Natural killer cell (primary cell): ENCODE data around the gene DENND1B. TPM values are rescaled to one million over a fixed set of nuclear protein-coding genes. Genes with fewer than 3 reads are reported as not detected.

Source experiments
- ATAC-seq, 3 donors: fragments of 150-1000 bp in 2 of 3; fragments of 200-7000 bp in 1 of 3; cut with Tn5 transposase; 1 replicate in 1 of 3; 2 replicates in 2 of 3; pipeline ENCODE4 v1.10.0; 2021; ENCODE audit warnings: mild to moderate bottlenecking in 2 of 3, moderate library complexity in 2 of 3
- DNase-seq, 2 donors: peaks; one replicate each; pipeline versions ENCODE4 v3.0.0 to v3.0.0-alpha.2; 2013 to 2021; ENCODE audit warnings: mixed read lengths in 1 of 2
- H3K27ac ChIP-seq: one replicate; pipeline ENCODE4 v1.5.1; 2013; ENCODE audit warnings: mild to moderate bottlenecking, low read length
- H3K27me3 ChIP-seq: one replicate; pipeline ENCODE4 v1.6.1; 2013; ENCODE audit warnings: low read length; ENCODE audit not compliant: control insufficient read depth, insufficient read depth
- H3K36me3 ChIP-seq: one replicate; pipeline ENCODE4 v1.6.1; 2013; ENCODE audit warnings: low read length; ENCODE audit not compliant: control insufficient read depth, insufficient read depth
- H3K4me1 ChIP-seq: one replicate; pipeline ENCODE4 v1.6.1; 2013; ENCODE audit warnings: low read length; ENCODE audit not compliant: control insufficient read depth, insufficient read depth
- H3K4me3 ChIP-seq: one replicate; pipeline ENCODE4 v1.5.1; 2013; ENCODE audit warnings: low read length
- H3K9me3 ChIP-seq: one replicate; pipeline ENCODE4 v1.6.1; 2013; ENCODE audit warnings: low read length; ENCODE audit not compliant: control insufficient read depth, insufficient read depth
- H3K27ac Mint-ChIP-seq, 2 donors: one replicate each; pipeline ENCODE4 v1.8.0; 2022; ENCODE audit warnings: mild to moderate bottlenecking in 2 of 2, mixed read lengths in 2 of 2, moderate library complexity in 1 of 2
- H3K27me3 Mint-ChIP-seq, 2 donors: one replicate each; pipeline ENCODE4 v1.8.0; 2022; ENCODE audit warnings: low read depth in 2 of 2, mixed read lengths in 2 of 2
- H3K36me3 Mint-ChIP-seq: one replicate; pipeline ENCODE4 v1.8.0; 2022; ENCODE audit warnings: mixed read lengths
- H3K4me1 Mint-ChIP-seq, 2 donors: one replicate each; pipeline ENCODE4 v1.8.0; 2022; ENCODE audit warnings: mixed read lengths in 2 of 2
- H3K4me3 Mint-ChIP-seq: one replicate; pipeline ENCODE4 v1.8.0; 2022; ENCODE audit warnings: mild to moderate bottlenecking, moderate library complexity, mixed read lengths
- H3K9me3 Mint-ChIP-seq, 2 donors: one replicate each; pipeline ENCODE4 v1.8.0; 2022; ENCODE audit warnings: mixed read lengths in 2 of 2
- WGBS: methylation state at CpG from one replicate; pipeline ENCODE4 v1.1.7; 2013; ENCODE audit warnings: missing lambda C conversion rate; ENCODE audit not compliant: insufficient coverage; 5-methylcytosine and 5-hydroxymethylcytosine counted together
- intact Hi-C: fragments of 100-400 bp; cut with micrococcal nuclease; formaldehyde crosslinking; loops from one replicate; pipeline ENCODE4 v1.14.2; 2022
- total RNA-seq, 4 donors: library from RNA; stranded (reverse); fragments of 120-200 nt in 1 of 4; gene quantifications; one replicate each; pipeline versions ENCODE4 v1.2.3 to v1.2.4, GENCODE V29; 2013 to 2022
- TF ChIP-seq, protein P1 (sequence below): fragments of 200-600 bp; IDR thresholded peaks from one replicate; pipeline ENCODE4 v1.8.0; 2022; ENCODE audit warnings: antibody characterized with exemption

DENND1B gene
- total RNA-seq, 3 donors from 2014 or later (not counting 1 experiment from before 2014, with no cell fraction given): 35.4 to 62.5 (median 37.5) TPM

DNA sequence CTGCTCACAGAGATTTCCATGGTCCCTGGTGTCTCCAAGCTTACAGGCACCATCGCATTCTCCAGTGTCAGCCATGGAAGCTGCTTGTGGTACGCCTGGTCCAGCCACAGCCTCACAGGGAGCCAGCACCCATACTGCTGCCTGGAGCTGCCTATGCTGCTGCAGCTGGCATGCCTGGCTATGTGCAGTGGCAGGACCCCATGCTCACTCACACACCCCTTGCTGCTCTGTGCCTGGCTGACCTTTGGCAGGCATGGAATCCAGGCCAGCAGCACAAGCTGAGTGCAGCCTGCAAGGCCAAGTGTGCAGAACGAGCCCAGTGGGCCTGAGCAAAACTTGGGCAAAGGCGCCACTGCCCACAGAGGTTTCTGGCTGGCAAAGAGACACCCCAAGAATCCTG is 26.4 kb upstream of the DENND1B start:
- Mint-ChIP-seq H3K9me3 (peaks cover 2 to 14% of the 10 kb centered on the region in 2 donors), H3K4me3 (no peak overlapping the region), H3K36me3 (peaks cover 17% of the 10 kb centered on the region), H3K4me1 (peaks cover 5 to 6% of the 10 kb centered on the region in 2 donors), H3K27ac (no peak overlapping the region), H3K27me3 (no peaks in the 10 kb centered on the region)
- Histone ChIP-seq H3K36me3 (no peaks in the 10 kb centered on the region), H3K27me3 (no peaks in the 10 kb centered on the region), H3K4me1 (peaks cover 3% of the 10 kb centered on the region), H3K27ac (no peak overlapping the region), H3K4me3 (no peak overlapping the region), H3K9me3 (peaks cover 10% of the 10 kb centered on the region)
- 94% methylated on average over 4 of the region's 4 CpGs for WGBS
- intact Hi-C loops: no loop called here
- no peak for ATAC-seq
- TF ChIP-seq, protein P1, sequence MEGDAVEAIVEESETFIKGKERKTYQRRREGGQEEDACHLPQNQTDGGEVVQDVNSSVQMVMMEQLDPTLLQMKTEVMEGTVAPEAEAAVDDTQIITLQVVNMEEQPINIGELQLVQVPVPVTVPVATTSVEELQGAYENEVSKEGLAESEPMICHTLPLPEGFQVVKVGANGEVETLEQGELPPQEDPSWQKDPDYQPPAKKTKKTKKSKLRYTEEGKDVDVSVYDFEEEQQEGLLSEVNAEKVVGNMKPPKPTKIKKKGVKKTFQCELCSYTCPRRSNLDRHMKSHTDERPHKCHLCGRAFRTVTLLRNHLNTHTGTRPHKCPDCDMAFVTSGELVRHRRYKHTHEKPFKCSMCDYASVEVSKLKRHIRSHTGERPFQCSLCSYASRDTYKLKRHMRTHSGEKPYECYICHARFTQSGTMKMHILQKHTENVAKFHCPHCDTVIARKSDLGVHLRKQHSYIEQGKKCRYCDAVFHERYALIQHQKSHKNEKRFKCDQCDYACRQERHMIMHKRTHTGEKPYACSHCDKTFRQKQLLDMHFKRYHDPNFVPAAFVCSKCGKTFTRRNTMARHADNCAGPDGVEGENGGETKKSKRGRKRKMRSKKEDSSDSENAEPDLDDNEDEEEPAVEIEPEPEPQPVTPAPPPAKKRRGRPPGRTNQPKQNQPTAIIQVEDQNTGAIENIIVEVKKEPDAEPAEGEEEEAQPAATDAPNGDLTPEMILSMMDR: no peak
- DNase-seq: no peak

DNA sequence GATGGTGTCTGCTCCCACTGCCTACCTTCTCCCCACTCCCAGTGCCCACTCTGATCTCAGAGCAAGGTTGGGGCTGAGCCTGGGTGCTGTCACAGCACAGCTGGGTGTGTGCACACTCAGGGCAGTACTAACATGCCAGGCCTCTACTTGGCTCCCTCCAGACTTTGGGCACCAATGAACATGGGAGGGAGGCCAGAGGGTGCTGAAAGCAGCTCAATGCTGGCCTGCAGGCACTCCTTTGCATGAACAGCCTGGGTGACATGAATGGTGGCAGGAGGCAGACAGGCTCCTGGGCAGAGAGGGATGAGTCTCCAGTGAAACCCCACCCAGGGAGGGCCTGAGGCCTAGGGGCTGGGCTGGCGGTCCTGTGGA is 25.8 kb upstream of the DENND1B start:
- Mint-ChIP-seq H3K36me3 (peaks cover 23% of the 10 kb centered on the region), H3K27ac (no peak overlapping the region), H3K9me3 (peaks cover 6 to 19% of the 10 kb centered on the region in 2 donors), H3K4me3 (no peak overlapping the region), H3K4me1 (peaks cover 0 to under 1% of the 10 kb centered on the region in 2 donors), H3K27me3 (no peaks in the 10 kb centered on the region)
- 90% methylated on average over 1 of the region's 1 CpG for WGBS
- intact Hi-C loops: no loop called here
- Histone ChIP-seq H3K9me3 (peaks cover 10% of the 10 kb centered on the region), H3K27me3 (no peaks in the 10 kb centered on the region), H3K36me3 (no peaks in the 10 kb centered on the region), H3K4me1 (no peaks in the 10 kb centered on the region), H3K27ac (no peak overlapping the region), H3K4me3 (no peak overlapping the region)
- DNase-seq (no peak), ATAC-seq (no peak)
- TF ChIP-seq, protein P1: no peak

DNA sequence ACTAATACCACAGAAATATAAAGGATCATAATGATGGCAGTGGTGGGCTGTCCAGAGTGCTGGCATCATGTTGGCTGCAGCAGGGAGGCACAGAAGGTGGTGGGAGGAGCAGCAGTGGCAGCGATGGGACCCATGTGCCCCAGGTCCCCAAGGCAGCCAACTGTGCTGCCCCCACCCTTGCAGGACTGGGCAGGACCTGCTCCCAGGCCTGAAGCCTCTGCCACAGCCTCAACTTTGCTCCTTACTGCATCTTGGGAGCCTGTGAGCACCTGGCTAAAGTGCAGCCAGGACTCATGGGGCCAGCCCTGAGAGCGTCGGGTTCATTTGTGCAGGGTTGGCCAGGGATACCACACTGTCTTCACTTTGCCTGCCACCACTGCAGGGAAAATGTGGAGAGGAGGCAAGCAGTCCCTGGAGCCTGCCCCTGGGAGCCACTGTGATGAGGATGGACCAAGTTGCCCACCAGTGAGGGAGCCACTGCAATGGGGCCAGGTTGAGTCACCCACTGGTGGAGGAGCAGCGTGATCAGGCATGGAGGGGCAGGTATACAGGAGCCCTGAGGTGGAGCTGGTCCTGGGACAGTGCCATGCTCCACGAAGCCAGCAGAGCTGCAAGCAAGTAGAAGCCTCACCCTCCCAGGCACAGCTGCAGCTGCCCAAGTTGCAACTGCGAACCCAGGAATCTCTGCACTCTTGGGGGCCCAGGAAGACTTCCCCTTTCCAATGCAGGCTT is 25.3 kb upstream of the DENND1B start:
- intact Hi-C loops: no loop called here
- ATAC-seq: peak in 1 of 3 donors; percentile 17
- Histone ChIP-seq H3K36me3 (no peaks in the 10 kb centered on the region), H3K4me1 (no peaks in the 10 kb centered on the region), H3K27ac (no peak overlapping the region), H3K27me3 (no peaks in the 10 kb centered on the region), H3K9me3 (peaks cover 10% of the 10 kb centered on the region), H3K4me3 (no peak overlapping the region)
- H3K27me3 Mint-ChIP-seq: peaks cover 0 to 4% of the 10 kb centered on the region in 2 donors
- H3K4me1 Mint-ChIP-seq: no peaks in the 10 kb centered on the region
- peaks cover 8 to 24% of the 10 kb centered on the region in 2 donors for H3K9me3 Mint-ChIP-seq
- 90% methylated on average over 6 of the region's 6 CpGs for WGBS
- TF ChIP-seq, protein P1: no peak
- no peak for DNase-seq
- no peak overlapping the region for H3K4me3 Mint-ChIP-seq
- peaks cover 29% of the 10 kb centered on the region for H3K36me3 Mint-ChIP-seq
- no peak overlapping the region for H3K27ac Mint-ChIP-seq

DNA sequence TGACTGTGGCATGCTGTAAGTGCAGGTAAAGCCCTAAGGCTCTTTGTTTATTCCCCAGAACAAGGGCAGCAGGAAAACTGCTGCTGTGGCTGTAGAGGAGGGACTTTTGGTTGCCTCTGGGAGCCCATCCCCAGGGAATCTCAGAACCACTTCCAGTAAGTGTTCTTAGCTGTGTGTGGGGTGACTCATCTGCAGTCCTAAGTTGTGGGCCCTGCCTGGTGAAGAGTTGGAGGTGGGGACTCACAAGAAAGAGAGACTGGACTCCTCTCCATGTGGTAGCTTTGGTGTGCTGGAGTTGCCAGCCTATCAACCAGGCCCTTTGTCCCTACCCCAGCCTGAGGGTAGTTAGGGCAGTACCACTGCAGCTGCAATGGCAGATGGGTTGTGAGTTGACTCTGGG is 24.0 kb upstream of the DENND1B start:
- H3K27me3 ChIP-seq: no peaks in the 10 kb centered on the region
- H3K9me3 ChIP-seq: peaks cover 10% of the 10 kb centered on the region
- Mint-ChIP-seq H3K36me3 (peaks cover 31% of the 10 kb centered on the region), H3K4me3 (no peak overlapping the region), H3K27me3 (peaks cover 0 to 9% of the 10 kb centered on the region in 2 donors), H3K27ac (no peak overlapping the region), H3K4me1 (no peaks in the 10 kb centered on the region), H3K9me3 (peaks cover 8 to 24% of the 10 kb centered on the region in 2 donors)
- H3K27ac ChIP-seq: no peak overlapping the region
- no peaks in the 10 kb centered on the region for H3K36me3 ChIP-seq
- DNase-seq (no peak), ATAC-seq (no peak)
- intact Hi-C loops: no loop called here
- no peaks in the 10 kb centered on the region for H3K4me1 ChIP-seq
- no peak overlapping the region for H3K4me3 ChIP-seq
- TF ChIP-seq, protein P1: no peak
